GM06990 (cell line): Measurements from ENCODE around the gene ANKS1B.
"Not testable (repeated sequence)": the region's sequence is repeated elsewhere in the genome, so short reads cannot be mapped to it uniquely, and the experiment has no call there.

Experiments
- DNase-seq: peaks from one replicate; pipeline ENCODE4 v3.0.0-alpha.2; 2011; ENCODE audit not compliant: insufficient read length; ENCODE audit errors: extremely low read depth
- H3K27me3 ChIP-seq: replicated peaks from 2 replicates; pipeline ENCODE4 v1.6.0; 2011; ENCODE audit warnings: low read length; ENCODE audit not compliant: control insufficient read depth, insufficient read depth
- H3K36me3 ChIP-seq: 2 replicates; pipeline ENCODE4 v1.5.1; 2011; ENCODE audit warnings: low read length; ENCODE audit not compliant: control insufficient read depth, insufficient read depth
- H3K4me3 ChIP-seq: replicated peaks from 2 replicates; pipeline ENCODE4 v1.5.1; 2011; ENCODE audit warnings: low read depth, mild to moderate bottlenecking, control low read depth, low read length
- CTCF ChIP-seq: IDR thresholded peaks from 2 replicates; pipeline ENCODE4 v1.5.1; 2011; ENCODE audit warnings: low read length, control low read depth, mild to moderate bottlenecking, inconsistent platforms; ENCODE audit not compliant: insufficient read depth, poor library complexity, severe bottlenecking

ANKS1B gene

GRCh38 chr12:100020370-100020769 lies 35.6 kb upstream of the ANKS1B start:
- DNase-seq, result no peak
- no peak for TF ChIP-seq CTCF

GRCh38 chr12:100017056-100017455 lies 32.3 kb upstream of the ANKS1B start:
- Histone ChIP-seq H3K27me3 (no peaks in the 10 kb centered on the region), H3K36me3 (no peaks in the 10 kb centered on the region), H3K4me3 (no peak overlapping the region)
- DNase-seq, result no peak
- TF ChIP-seq CTCF, result no peak

More at GRCh38 chr12:100020370-100020769, 35.6 kb upstream of the ANKS1B start:
- H3K4me3 ChIP-seq, result no peak overlapping the region
- H3K36me3 ChIP-seq, result no peaks in the 10 kb centered on the region
- no peaks in the 10 kb centered on the region for H3K27me3 ChIP-seq

- not testable (repeated sequence) for H3K36me3 ChIP-seq, H3K4me3 ChIP-seq, H3K27me3 ChIP-seq, DNase-seq
These were observed 31.6 kb upstream of the ANKS1B start for GRCh38 chr12:100016304-100016703.

- not testable (repeated sequence) for H3K36me3 ChIP-seq, DNase-seq, H3K27me3 ChIP-seq, H3K4me3 ChIP-seq
These were observed 21.1 kb upstream of the ANKS1B start for GRCh38 chr12:100005846-100006245.

GRCh38 chr12:99997806-99998205 lies 13.1 kb upstream of the ANKS1B start:
- no peak for TF ChIP-seq CTCF
- no peaks in the 10 kb centered on the region for H3K36me3 ChIP-seq
- H3K4me3 ChIP-seq, result no peak overlapping the region
- no peaks in the 10 kb centered on the region for H3K27me3 ChIP-seq
- no peak for DNase-seq

GRCh38 chr12:99996095-99996494 lies 11.4 kb upstream of the ANKS1B start:
- Histone ChIP-seq H3K27me3 (no peaks in the 10 kb centered on the region), H3K4me3 (no peak overlapping the region), H3K36me3 (no peaks in the 10 kb centered on the region)
- no peak for DNase-seq
- TF ChIP-seq CTCF, result no peak

- H3K27me3 ChIP-seq, result peaks cover 5% of the 10 kb centered on the region
- no peak for TF ChIP-seq CTCF
- H3K36me3 ChIP-seq, result no peaks in the 10 kb centered on the region
- no peak overlapping the region for H3K4me3 ChIP-seq
- DNase-seq, result no peak
These were observed 895 bp upstream of the ANKS1B start for GRCh38 chr12:99985631-99986030.
